ENCODE measurements around the gene NEK2. TPM values are rescaled to one million over a fixed set of nuclear protein-coding genes. Genes with fewer than 3 reads are reported as not detected.

The NEK2 gene
- total and polyA plus RNA-seq, 2 of the 13 experiments (the other 11 are each of a cell fraction or from before 2014, with no cell fraction given): 10.9 to 40.8 TPM

DNA sequence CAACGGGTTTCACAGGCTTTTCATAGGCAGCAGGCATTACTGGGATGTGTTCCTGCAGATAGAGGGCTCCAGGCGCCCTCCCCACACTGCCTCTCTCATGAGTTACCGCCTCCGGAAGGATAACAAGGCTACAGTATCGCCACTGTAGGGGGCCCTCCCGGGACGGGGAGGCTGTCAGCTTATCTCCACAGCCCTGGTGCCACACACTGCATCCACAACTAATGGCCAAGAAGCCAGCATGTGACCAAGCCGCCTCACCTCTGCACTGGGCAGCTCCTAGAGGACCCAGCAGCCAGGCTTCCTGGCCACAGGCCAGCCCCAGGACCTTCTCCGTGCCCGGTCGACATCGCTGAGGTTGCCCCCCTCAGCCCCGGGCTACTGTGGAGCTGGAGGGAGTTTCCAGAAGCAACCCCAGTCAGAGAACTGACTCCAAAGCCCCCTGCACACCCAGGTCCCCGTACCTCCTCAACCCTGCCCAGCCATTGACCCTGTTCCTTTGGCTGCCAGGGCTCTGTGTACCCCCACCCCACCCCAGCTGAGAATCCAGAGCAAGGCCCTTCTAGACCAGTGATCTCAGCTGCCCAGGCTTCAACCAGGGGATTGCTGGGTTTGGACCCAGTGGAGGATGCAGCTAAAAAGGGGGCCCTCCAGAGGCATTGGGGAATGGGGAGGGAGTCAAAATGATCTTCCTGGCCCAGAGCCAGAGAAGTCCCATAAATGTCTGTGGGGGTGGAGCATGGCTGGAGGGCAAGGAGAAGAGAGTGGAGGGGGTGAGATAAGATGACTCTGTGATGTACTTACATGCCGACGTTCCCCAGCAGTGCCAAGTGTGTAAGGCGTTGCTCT is 45.0 kb downstream of the NEK2 start (continued):
- TF ChIP-seq ZNF383 (CRISPR knock-in tag; IDR thresholded peaks at IDR 0.05; ENCODE audit: borderline replicate concordance): no peak
- TF ChIP-seq ZNF879 (CRISPR knock-in tag; IDR thresholded peaks at IDR 0.05): no peak
- TF ChIP-seq ZNF770 (CRISPR knock-in tag; IDR thresholded peaks at IDR 0.05): peak; percentile 42; the same call in 1 of the 2 replicates
- no peak for TF ChIP-seq ZNF18 (CRISPR knock-in tag; IDR thresholded peaks at IDR 0.05; ENCODE audit: insufficient replicate concordance)
- peak; percentile 71 for TF ChIP-seq ARID5B (CRISPR knock-in tag; IDR thresholded peaks at IDR 0.05)
- TF ChIP-seq, protein P1, sequence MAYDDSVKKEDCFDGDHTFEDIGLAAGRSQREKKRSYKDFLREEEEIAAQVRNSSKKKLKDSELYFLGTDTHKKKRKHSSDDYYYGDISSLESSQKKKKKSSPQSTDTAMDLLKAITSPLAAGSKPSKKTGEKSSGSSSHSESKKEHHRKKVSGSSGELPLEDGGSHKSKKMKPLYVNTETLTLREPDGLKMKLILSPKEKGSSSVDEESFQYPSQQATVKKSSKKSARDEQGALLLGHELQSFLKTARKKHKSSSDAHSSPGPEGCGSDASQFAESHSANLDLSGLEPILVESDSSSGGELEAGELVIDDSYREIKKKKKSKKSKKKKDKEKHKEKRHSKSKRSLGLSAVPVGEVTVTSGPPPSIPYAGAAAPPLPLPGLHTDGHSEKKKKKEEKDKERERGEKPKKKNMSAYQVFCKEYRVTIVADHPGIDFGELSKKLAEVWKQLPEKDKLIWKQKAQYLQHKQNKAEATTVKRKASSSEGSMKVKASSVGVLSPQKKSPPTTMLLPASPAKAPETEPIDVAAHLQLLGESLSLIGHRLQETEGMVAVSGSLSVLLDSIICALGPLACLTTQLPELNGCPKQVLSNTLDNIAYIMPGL (CRISPR knock-in tag; IDR thresholded peaks at IDR 0.05; ENCODE audit: borderline replicate concordance in 1 of 2, low read depth in 1 of 2): peak; percentile 76 to 80
- 0 out of 2 replicates have a peak, but pooled peaks have one; percentile 15 for TF ChIP-seq SP5 (CRISPR knock-in tag; IDR thresholded peaks at IDR 0.05; ENCODE audit: borderline replicate concordance, low read depth)
- TF ChIP-seq HBP1 (CRISPR knock-in tag; IDR thresholded peaks at IDR 0.05; ENCODE audit: low read depth): no peak
- TF ChIP-seq ZNF205 (CRISPR knock-in tag; IDR thresholded peaks at IDR 0.05): no peak
- no peak for TF ChIP-seq CBX1 (IDR thresholded peaks at IDR 0.05; ENCODE audit: low read depth)
- no peak for TF ChIP-seq ATF6 (CRISPR knock-in tag; conservative IDR thresholded peaks at IDR 0.05)
- no peak for TF ChIP-seq ZNF232 (CRISPR knock-in tag; IDR thresholded peaks at IDR 0.05; ENCODE audit: borderline replicate concordance)

All from HepG2 (cell line).